Testis (tissue), 3 donors: ENCODE results near the gene MSI2. TPM values are rescaled to one million over a fixed set of nuclear protein-coding genes. Genes with fewer than 3 reads are reported as not detected.

Experiments used
- DNase-seq: peaks from one replicate; pipeline ENCODE4 v3.0.0-alpha.2; 2019
- H3K27ac ChIP-seq, 2 donors: fragments of 200-600 bp; sonication (generic); one replicate each; pipeline ENCODE4 v1.5.1; 2019
- H3K27me3 ChIP-seq: fragments of 200-600 bp; sonication (generic); one replicate; pipeline ENCODE4 v1.5.1; 2019
- H3K36me3 ChIP-seq: fragments of 200-600 bp; sonication (generic); one replicate; pipeline ENCODE4 v1.5.1; 2017; ENCODE audit warnings: low read depth; ENCODE audit errors: missing control alignments
- H3K4me1 ChIP-seq: fragments of 200-600 bp; sonication (generic); one replicate; pipeline ENCODE4 v1.5.1; 2019
- H3K4me3 ChIP-seq, 2 donors: fragments of 200-600 bp; sonication (generic); one replicate each; pipeline ENCODE4 v1.5.1; 2017 to 2019
- H3K9me3 ChIP-seq: fragments of 200-600 bp; sonication (generic); one replicate; pipeline ENCODE4 v1.5.1; 2017
- CTCF ChIP-seq, 3 experiments: fragments of 450-650 bp in 2 of 3; fragments of 200-600 bp in 1 of 3; sonication (generic) in 1 of 3; IDR thresholded peaks; one replicate each; pipeline ENCODE4 v1.5.1; 2016 to 2019; ENCODE audit warnings: antibody characterized with exemption in 3 of 3, mild to moderate bottlenecking in 2 of 3, moderate library complexity in 1 of 3
- POLR2A ChIP-seq: fragments of 450-650 bp; IDR thresholded peaks from one replicate; pipeline ENCODE4 v1.6.1; 2017; ENCODE audit warnings: antibody characterized with exemption, mild to moderate bottlenecking, moderate library complexity
- WGBS, 2 donors: methylation state at CpG; one replicate each; pipeline ENCODE4 v1.1.5; 2018; 5-methylcytosine and 5-hydroxymethylcytosine counted together
- intact Hi-C: fragments of 100-400 bp; cut with DNase I; formaldehyde crosslinking; loops from one replicate; pipeline ENCODE4 v1.15.1; 2023; ENCODE audit warnings: low total_unique reads
- polyA plus RNA-seq: library from polyadenylated mRNA; stranded (reverse); fragments of 350-450 nt; fragmentation: Illumina TruSeq; extraction: RNeasy Lipid Tissue Mini Kit (QIAGEN cat#74804); gene quantifications from one replicate; pipeline ENCODE4 v1.2.3, GENCODE V29; 2014; ENCODE audit warnings: low read depth, low replicate concordance; ENCODE audit not compliant: insufficient read depth
- total RNA-seq, 2 donors: library from RNA; depleted of rRNA; stranded (reverse); fragments of >200 nt; gene quantifications; one replicate each; pipeline ENCODE4 v1.2.3, GENCODE V29; 2016

MSI2 gene
- total and polyA plus RNA-seq, 3 donors from 2014 or later = 46.5 to 106 (median 76.6) TPM

- TF ChIP-seq POLR2A (no peak), CTCF (IDR thresholded peaks at IDR 0.05) (no peak)
- Histone ChIP-seq H3K9me3 (no peaks in the 10 kb centered on the region), H3K27ac (peak overlapping the region; percentile 23 to 50), H3K27me3 (no peaks in the 10 kb centered on the region), H3K36me3 (no peaks in the 10 kb centered on the region), H3K4me1 (peaks cover 8% of the 10 kb centered on the region), H3K4me3 (no peak overlapping the region)
- no peak for DNase-seq
- intact Hi-C loops = no loop called here
- 43 to 59% methylated on average over 13 of the region's 13 CpGs for WGBS, 2 donors
Measured at GRCh38 chr17:57379237-57379894, 123.0 kb downstream of the MSI2 start.

- Histone ChIP-seq H3K27me3 (no peaks in the 10 kb centered on the region), H3K4me3 (no peak overlapping the region), H3K36me3 (no peaks in the 10 kb centered on the region), H3K27ac (peak overlapping the region; percentile 23 to 29), H3K9me3 (no peaks in the 10 kb centered on the region), H3K4me1 (peaks cover 8% of the 10 kb centered on the region)
- WGBS, 2 donors = 89% methylated on average over 11 to 12 of the region's 12 CpGs
- intact Hi-C loops = no loop called here
- TF ChIP-seq POLR2A (no peak), CTCF (IDR thresholded peaks at IDR 0.05) (no peak)
- DNase-seq = no peak
Measured at GRCh38 chr17:57379895-57380434, 123.6 kb downstream of the MSI2 start.

DNA sequence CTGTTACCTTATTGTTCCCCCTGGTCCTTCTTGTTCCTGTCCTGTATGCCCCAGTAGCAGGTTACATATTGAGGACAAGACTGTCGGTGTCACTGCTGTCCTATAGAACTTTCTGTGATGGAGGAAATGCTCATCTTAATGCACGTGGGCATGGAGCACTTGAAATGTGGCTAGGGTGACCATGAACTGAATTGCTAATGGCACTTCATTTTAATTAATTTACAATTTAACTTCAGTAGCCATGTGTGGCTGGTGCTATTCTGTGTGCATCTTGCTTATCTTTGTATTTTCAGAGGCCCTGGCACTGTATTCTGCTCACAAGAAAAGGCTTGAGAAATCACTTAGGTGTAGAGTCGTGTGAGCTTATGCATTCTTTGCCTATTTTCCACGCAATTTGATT, 125.2 kb downstream of the MSI2 start:
- DNase-seq = no peak
- Histone ChIP-seq H3K36me3 (no peaks in the 10 kb centered on the region), H3K4me1 (peaks cover 8% of the 10 kb centered on the region), H3K27ac (no peak overlapping the region), H3K27me3 (no peaks in the 10 kb centered on the region), H3K9me3 (no peaks in the 10 kb centered on the region), H3K4me3 (no peak overlapping the region)
- WGBS, 2 donors = 89 to 98% methylated on average over 4 of the region's 4 CpGs
- no peak for TF ChIP-seq CTCF (IDR thresholded peaks at IDR 0.05)
- no peak for TF ChIP-seq POLR2A
- intact Hi-C loops = no loop called here

- no peak overlapping the region for H3K4me3 ChIP-seq
- H3K27me3 ChIP-seq = no peaks in the 10 kb centered on the region
- H3K4me1 ChIP-seq = peaks cover 6% of the 10 kb centered on the region
- TF ChIP-seq POLR2A (no peak), CTCF (IDR thresholded peaks at IDR 0.05) (no peak)
- H3K9me3 ChIP-seq = no peaks in the 10 kb centered on the region
- H3K36me3 ChIP-seq = no peaks in the 10 kb centered on the region
- DNase-seq = no peak
- WGBS, 2 donors = 85 to 95% methylated on average over 1 of the region's 1 CpG
- intact Hi-C loops = no loop called here
- no peak overlapping the region for H3K27ac ChIP-seq
Measured at GRCh38 chr17:57384219-57384618, 127.9 kb downstream of the MSI2 start.

- Histone ChIP-seq H3K9me3 (no peaks in the 10 kb centered on the region), H3K36me3 (no peaks in the 10 kb centered on the region), H3K4me1 (no peaks in the 10 kb centered on the region), H3K27ac (no peak overlapping the region), H3K27me3 (no peaks in the 10 kb centered on the region), H3K4me3 (no peak overlapping the region)
- intact Hi-C loops = no loop called here
- TF ChIP-seq POLR2A = no peak
- TF ChIP-seq CTCF (IDR thresholded peaks at IDR 0.05) = no peak
- DNase-seq = no peak
- 92% methylated on average over 4 of the region's 4 CpGs for WGBS, 2 donors
Measured at GRCh38 chr17:57385975-57386374, 129.7 kb downstream of the MSI2 start.
